AG04450 (cell line): Measurements from ENCODE around the gene KCNH3. TPM values are rescaled to one million over a fixed set of nuclear protein-coding genes. Genes with fewer than 3 reads are reported as not detected.
"Not testable (repeated sequence)": the region's sequence is repeated elsewhere in the genome, so short reads cannot be mapped to it uniquely, and the experiment has no call there.

ENCODE experiments used
- CTCF ChIA-PET: fragments of 300-600, 350-600 bp; formaldehyde crosslinking; extraction: SDS; loops from one replicate; lab custom pipeline; 2022; ENCODE audit warnings: antibody characterized with exemption, inconsistent platforms; lab: Charles Lee
- POLR2A ChIA-PET: fragments of 350-600 bp; formaldehyde crosslinking; extraction: SDS; loops from one replicate; lab custom pipeline; 2021; ENCODE audit warnings: antibody characterized with exemption, inconsistent platforms; lab: Yijun Ruan, JAX
- DNase-seq: peaks from one replicate; pipeline ENCODE4 v3.0.0-alpha.2; 2011; ENCODE audit warnings: low read depth, low spot score
- H3K27ac ChIP-seq: one replicate; pipeline ENCODE4 v1.5.1; 2012; ENCODE audit warnings: low read depth, low read length, control low read depth
- H3K27me3 ChIP-seq: one replicate; pipeline ENCODE4 v1.6.0; 2012; ENCODE audit warnings: low read length; ENCODE audit not compliant: control insufficient read depth, insufficient read depth
- H3K4me3 ChIP-seq: 2 replicates; pipeline ENCODE4 v1.5.1; 2011; ENCODE audit warnings: mild to moderate bottlenecking, low read depth, low read length, control low read depth
- H3K9me3 ChIP-seq: 2 replicates; pipeline ENCODE4 v1.5.1; 2012; ENCODE audit warnings: low read length; ENCODE audit not compliant: control insufficient read depth, insufficient read depth
- polyA plus RNA-seq: library from polyadenylated mRNA; depleted of rRNA; stranded (reverse); fragments of >200 nt; gene quantifications from 2 replicates; pipeline ENCODE4 v1.2.3, GENCODE V29; 2011
- TF ChIP-seq, protein P1 (sequence below): IDR thresholded peaks from 2 replicates; pipeline ENCODE4 v1.5.1; 2011; ENCODE audit warnings: low read depth, low read length, control low read depth, inconsistent platforms

KCNH3 gene
- polyA plus RNA-seq, 1 experiment: 0.01 TPM

DNA sequence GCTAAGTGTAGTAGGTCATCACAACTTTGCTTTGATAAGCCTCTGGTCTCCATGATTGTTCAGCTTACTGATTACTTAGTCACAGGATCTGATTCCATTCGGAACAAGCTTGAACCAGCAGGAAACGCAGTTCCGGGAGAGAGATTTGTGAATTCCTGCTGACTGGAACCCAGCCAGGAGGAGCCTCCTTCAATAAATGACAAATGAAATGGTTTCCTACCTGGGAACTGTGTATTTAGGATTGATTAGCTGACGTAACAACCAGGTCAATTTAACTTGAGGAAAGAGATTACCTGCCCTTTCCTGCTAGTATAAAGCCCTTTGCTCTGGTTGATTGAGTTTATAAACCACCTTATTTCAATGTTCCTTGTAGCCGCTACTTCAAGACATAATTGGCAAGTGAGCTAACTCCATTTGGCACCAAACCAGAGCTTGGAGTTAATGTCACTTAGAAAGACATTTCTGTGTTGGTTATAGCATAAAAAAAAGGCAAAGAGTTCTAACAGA, 35.1 kb upstream of the KCNH3 start:
- Histone ChIP-seq H3K27ac (no peak overlapping the region), H3K27me3 (no peaks in the 10 kb centered on the region), H3K4me3 (no peak overlapping the region), H3K9me3 (no peaks in the 10 kb centered on the region)
- TF ChIP-seq, protein P1, sequence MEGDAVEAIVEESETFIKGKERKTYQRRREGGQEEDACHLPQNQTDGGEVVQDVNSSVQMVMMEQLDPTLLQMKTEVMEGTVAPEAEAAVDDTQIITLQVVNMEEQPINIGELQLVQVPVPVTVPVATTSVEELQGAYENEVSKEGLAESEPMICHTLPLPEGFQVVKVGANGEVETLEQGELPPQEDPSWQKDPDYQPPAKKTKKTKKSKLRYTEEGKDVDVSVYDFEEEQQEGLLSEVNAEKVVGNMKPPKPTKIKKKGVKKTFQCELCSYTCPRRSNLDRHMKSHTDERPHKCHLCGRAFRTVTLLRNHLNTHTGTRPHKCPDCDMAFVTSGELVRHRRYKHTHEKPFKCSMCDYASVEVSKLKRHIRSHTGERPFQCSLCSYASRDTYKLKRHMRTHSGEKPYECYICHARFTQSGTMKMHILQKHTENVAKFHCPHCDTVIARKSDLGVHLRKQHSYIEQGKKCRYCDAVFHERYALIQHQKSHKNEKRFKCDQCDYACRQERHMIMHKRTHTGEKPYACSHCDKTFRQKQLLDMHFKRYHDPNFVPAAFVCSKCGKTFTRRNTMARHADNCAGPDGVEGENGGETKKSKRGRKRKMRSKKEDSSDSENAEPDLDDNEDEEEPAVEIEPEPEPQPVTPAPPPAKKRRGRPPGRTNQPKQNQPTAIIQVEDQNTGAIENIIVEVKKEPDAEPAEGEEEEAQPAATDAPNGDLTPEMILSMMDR: no peak
- ChIA-PET POLR2A (no interaction called here), CTCF (interaction anchor here (0.7 to 3.5 kb wide), 7 partner anchors 11 to 172 kb away, joined by 3 to 30 read pairs (median 7); no protein-coding TSS in a partner anchor)
- DNase-seq: peak; percentile 15

DNA sequence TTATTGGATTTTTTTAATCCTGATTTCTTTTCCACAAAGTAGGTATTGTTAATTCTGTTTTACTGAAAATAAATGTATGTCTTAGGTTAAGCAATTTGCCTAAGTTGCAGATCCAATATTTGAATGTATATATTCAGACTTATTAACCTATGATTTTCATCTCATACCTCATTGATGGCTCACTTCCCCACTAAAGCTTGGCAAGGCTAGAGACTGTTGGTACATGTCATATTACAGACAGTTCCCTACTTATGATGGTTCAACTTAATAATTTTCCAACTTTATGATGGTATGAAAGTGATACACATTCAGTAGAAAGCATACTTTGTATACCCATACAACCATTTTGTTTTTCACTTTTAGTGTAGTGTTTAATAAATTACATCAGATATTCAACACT, 33.2 kb upstream of the KCNH3 start:
- TF ChIP-seq, protein P1: no peak
- H3K27ac ChIP-seq: no peak overlapping the region
- ChIA-PET CTCF (interaction anchor here (0.9 to 3.5 kb wide), 4 partner anchors 9 to 163 kb away, joined by 3 to 30 read pairs (median 16); no protein-coding TSS in a partner anchor), POLR2A (interaction anchor here (0.9 kb wide), 1 partner anchor 139 kb away, joined by 5 read pairs; the partner anchor contains the start of gene SPATS2)
- no peak for DNase-seq
- no peaks in the 10 kb centered on the region for H3K27me3 ChIP-seq
- no peaks in the 10 kb centered on the region for H3K9me3 ChIP-seq
- H3K4me3 ChIP-seq: no peak overlapping the region

DNA sequence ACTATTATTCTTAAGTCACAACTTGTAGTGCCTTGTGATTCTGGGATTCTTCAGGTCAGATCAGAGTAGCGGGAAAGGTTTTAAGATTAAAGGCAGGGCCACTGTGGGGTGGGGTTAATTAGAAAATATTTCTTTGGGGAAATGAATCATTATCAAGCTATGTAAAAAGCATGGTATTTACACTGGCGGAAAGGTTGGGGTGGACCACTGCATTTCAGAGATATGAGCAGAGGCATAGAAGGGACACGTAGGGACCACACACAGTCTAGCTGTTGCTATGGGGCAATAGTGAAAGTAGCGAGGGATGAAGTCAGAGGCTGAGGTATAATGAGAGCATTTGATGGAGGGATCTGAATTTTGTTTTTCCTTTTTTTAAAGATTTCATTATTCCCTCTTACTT, 31.7 kb upstream of the KCNH3 start:
- ChIA-PET POLR2A (interaction anchor here (0.6 to 1.6 kb wide), 3 partner anchors 14 to 149 kb away, joined by 3 to 8 read pairs (median 5); partner anchors contain the start of gene SPATS2), CTCF (interaction anchor here (1.2 to 11.7 kb wide), 2 partner anchors 148 to 159 kb away, joined by 5 to 454 read pairs; no protein-coding TSS in a partner anchor)
- TF ChIP-seq, protein P1: no peak
- peak overlapping the region; percentile 52 for H3K27ac ChIP-seq
- no peak overlapping the region for H3K4me3 ChIP-seq
- DNase-seq: peak; percentile 77
- H3K9me3 ChIP-seq: no peaks in the 10 kb centered on the region
- H3K27me3 ChIP-seq: no peaks in the 10 kb centered on the region

DNA sequence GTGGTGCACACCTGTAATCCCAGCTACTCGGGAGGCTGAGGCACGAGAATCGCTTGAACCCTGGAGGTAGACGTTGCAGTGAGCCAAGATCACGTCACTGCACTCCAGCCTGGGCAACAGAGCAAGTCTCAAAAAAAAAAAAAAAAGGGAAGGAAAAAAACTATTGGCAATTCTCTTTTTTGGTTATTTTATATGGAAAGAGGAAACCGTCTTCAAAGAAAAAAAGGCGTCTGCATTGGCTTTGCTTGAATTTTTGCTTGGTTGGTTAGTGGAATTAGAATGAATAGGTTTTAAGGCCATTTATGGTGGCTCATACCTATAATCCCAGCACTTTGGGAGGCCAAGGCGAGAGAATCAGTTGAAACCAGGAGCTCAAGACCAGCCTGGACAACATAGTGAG, 29.1 kb upstream of the KCNH3 start:
- POLR2A ChIA-PET, H3K9me3 ChIP-seq, DNase-seq, H3K4me3 ChIP-seq, H3K27me3 ChIP-seq, H3K27ac ChIP-seq: not testable (repeated sequence)
- CTCF ChIA-PET: interaction anchor here (0.6 to 11.7 kb wide), 6 partner anchors 12 to 561 kb away, joined by 4 to 454 read pairs (median 26); partner anchors contain the start of gene DNAJC22

DNA sequence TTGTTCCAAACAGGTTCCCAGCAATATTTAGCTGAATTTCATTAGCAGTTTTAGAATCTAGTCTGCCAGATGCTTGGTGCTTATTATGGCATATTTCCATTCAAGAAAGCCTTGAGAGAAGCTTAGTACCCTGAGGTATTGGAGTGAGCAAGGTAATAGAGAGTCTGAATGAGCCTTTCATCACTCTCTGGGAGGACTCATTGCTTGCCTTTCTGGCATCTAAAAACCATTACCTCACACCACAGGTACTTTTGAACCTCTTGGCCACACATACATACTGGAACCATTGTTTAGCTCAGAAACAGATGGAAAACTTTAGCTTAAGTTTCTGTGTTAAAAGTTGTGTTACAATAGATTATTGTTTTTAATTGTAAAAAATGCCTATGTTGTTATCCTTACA, 27.4 kb upstream of the KCNH3 start:
- Histone ChIP-seq H3K27ac (no peak overlapping the region), H3K9me3 (no peaks in the 10 kb centered on the region), H3K4me3 (no peak overlapping the region), H3K27me3 (no peaks in the 10 kb centered on the region)
- ChIA-PET POLR2A (interaction anchor here (0.5 to 1.2 kb wide), 2 partner anchors 47 to 144 kb away, joined by 3 to 8 read pairs; partner anchors contain the start of gene SPATS2), CTCF (interaction anchor here (0.6 to 11.7 kb wide), 7 partner anchors 18 to 223 kb away, joined by 5 to 454 read pairs (median 37); partner anchors contain the start of gene DNAJC22)
- TF ChIP-seq, protein P1: no peak
- no peak for DNase-seq
